Suprapubic skin (tissue), 4 donors: ENCODE results near the gene PAIP2B.

Experiments used
- CTCF ChIP-seq, 2 donors: fragments of 200-600 bp in 1 of 2; fragments of 450-650 bp in 1 of 2; sonication (generic) in 1 of 2; IDR thresholded peaks; one replicate each; pipeline ENCODE4 v1.5.1; 2016 to 2019; ENCODE audit warnings: antibody characterized with exemption in 2 of 2, mild to moderate bottlenecking in 1 of 2, moderate library complexity in 1 of 2
- POLR2A ChIP-seq, 2 donors: fragments of 450-650 bp; IDR thresholded peaks; one replicate each; pipeline ENCODE4 v1.6.1; 2017; ENCODE audit warnings: antibody characterized with exemption in 2 of 2, mild to moderate bottlenecking in 2 of 2, moderate library complexity in 2 of 2
- POLR2AphosphoS5 ChIP-seq, 3 donors: sonication (generic); formaldehyde crosslinking; IDR thresholded peaks; one replicate each; pipeline ENCODE4 v1.6.1; 2017; ENCODE audit warnings: antibody characterized with exemption in 3 of 3

GRCh38 chr2:71254776-71255175, 27.9 kb upstream of the PAIP2B start:
- TF ChIP-seq CTCF (IDR thresholded peaks at IDR 0.05) (no peak), POLR2AphosphoS5 (IDR thresholded peaks at IDR 0.05) (no peak), POLR2A (IDR thresholded peaks at IDR 0.05) (no peak)
